Upper lobe of left lung (tissue), 6 donors: Measurements from ENCODE around the gene ZNF407. TPM values are rescaled to one million over a fixed set of nuclear protein-coding genes. Genes with fewer than 3 reads are reported as not detected.
A peak's percentile ranks its signal among the peaks of the same experiment; 100 is the strongest.

Experiments
- ATAC-seq, 2 donors: fragments of 200-7000 bp; cut with Tn5 transposase; one replicate each; pipeline ENCODE4 v1.9.1; 2022; ENCODE audit warnings: mild to moderate bottlenecking in 2 of 2, moderate library complexity in 2 of 2; ENCODE audit not compliant: low FRiP score in 2 of 2
- DNase-seq, 2 donors: peaks; one replicate each; pipeline ENCODE4 v3.0.0-alpha.2; 2019 to 2020
- H3K27ac ChIP-seq, 4 donors: fragments of 200-600 bp; sonication (generic); one replicate each; pipeline ENCODE4 v1.5.1; 2016 to 2019
- H3K27me3 ChIP-seq, 4 donors: fragments of 200-600 bp; sonication (generic); one replicate each; pipeline ENCODE4 v1.5.1; 2017 to 2019
- H3K36me3 ChIP-seq, 4 donors: fragments of 200-600 bp; sonication (generic); one replicate each; pipeline ENCODE4 v1.5.1; 2016 to 2019
- H3K4me1 ChIP-seq, 4 donors: fragments of 200-600 bp; sonication (generic); one replicate each; pipeline ENCODE4 v1.5.1; 2018 to 2019
- H3K4me3 ChIP-seq, 4 donors: fragments of 200-600 bp; sonication (generic); one replicate each; pipeline ENCODE4 v1.5.1; 2017 to 2019; ENCODE audit warnings: mild to moderate bottlenecking in 2 of 4, moderate library complexity in 1 of 4
- H3K9me3 ChIP-seq, 4 donors: fragments of 200-600 bp; sonication (generic); one replicate each; pipeline ENCODE4 v1.5.1; 2018 to 2019
- CTCF ChIP-seq, 6 experiments: fragments of 450-650 bp in 4 of 6; fragments of 200-600 bp in 2 of 6; sonication (generic) in 2 of 6; IDR thresholded peaks; one replicate each; pipeline ENCODE4 v1.5.1; 2016 to 2019; ENCODE audit warnings: antibody characterized with exemption in 6 of 6
- EP300 ChIP-seq, 4 donors: sonication (generic); formaldehyde crosslinking; IDR thresholded peaks; one replicate each; pipeline ENCODE4 v1.5.1; 2017; ENCODE audit warnings: antibody characterized with exemption in 4 of 4, control low read depth in 2 of 4
- POLR2A ChIP-seq, 4 donors: fragments of 450-650 bp; IDR thresholded peaks; one replicate each; pipeline ENCODE4 v1.5.1; 2016 to 2017; ENCODE audit warnings: antibody characterized with exemption in 4 of 4, mild to moderate bottlenecking in 2 of 4
- POLR2AphosphoS5 ChIP-seq, 2 donors: sonication (generic); formaldehyde crosslinking; IDR thresholded peaks; one replicate each; pipeline ENCODE4 v1.5.1; 2017; ENCODE audit warnings: antibody characterized with exemption in 2 of 2
- WGBS, 2 donors: methylation state at CpG; one replicate each; pipeline ENCODE4 v1.1.5; 2017 to 2018; 5-methylcytosine and 5-hydroxymethylcytosine counted together
- total RNA-seq, 6 donors: library from RNA; depleted of rRNA in 4 of 6; stranded (reverse); fragments of >200 nt in 4 of 6; gene quantifications; one replicate each; pipeline versions ENCODE4 v1.1.0 to v1.2.1, GENCODE V29; 2016 to 2021
- donor health status: DM: no; HTN: no; CAD: no; lungs with moderate emphysema.
- donor health status: DM: no; HTN: yes; CAD: no; lungs with severe emphysema.

Gene ZNF407
- total RNA-seq, 6 donors from 2014 or later, result 12.2 to 77.5 (median 17.1) TPM

GRCh38 chr18:74880706-74881278 is 283.1 kb downstream of the ZNF407 start:
- TF ChIP-seq CTCF (IDR thresholded peaks at IDR 0.05) (no peak), EP300 (IDR thresholded peaks at IDR 0.05) (no peak), POLR2A (IDR thresholded peaks at IDR 0.05) (no peak), POLR2AphosphoS5 (IDR thresholded peaks at IDR 0.05) (no peak)
- WGBS, 2 donors, result 79 to 82% methylated on average over 12 of the region's 12 CpGs

GRCh38 chr18:74892066-74892627 is 294.5 kb downstream of the ZNF407 start:
- Histone ChIP-seq H3K36me3 (peaks cover 0 to 11% (median 2%) of the 10 kb centered on the region in 4 donors), H3K4me1 (no peaks in the 10 kb centered on the region), H3K9me3 (no peaks in the 10 kb centered on the region), H3K27ac (no peak overlapping the region), H3K4me3 (no peak overlapping the region), H3K27me3 (no peaks in the 10 kb centered on the region)
- ATAC-seq (no peak), DNase-seq (no peak)
- 92 to 94% methylated on average over 11 of the region's 11 CpGs for WGBS, 2 donors
- TF ChIP-seq POLR2AphosphoS5 (IDR thresholded peaks at IDR 0.05), result no peak
- TF ChIP-seq CTCF (IDR thresholded peaks at IDR 0.05), result no peak
- no peak for TF ChIP-seq POLR2A (IDR thresholded peaks at IDR 0.05)
- no peak for TF ChIP-seq EP300 (IDR thresholded peaks at IDR 0.05)

More at GRCh38 chr18:74880706-74881278, 283.1 kb downstream of the ZNF407 start:
- H3K9me3 ChIP-seq, result no peaks in the 10 kb centered on the region
- ATAC-seq (no peak), DNase-seq (peak in 1 of 2 donors; percentile 41)
- H3K4me1 ChIP-seq, result no peaks in the 10 kb centered on the region
- peaks cover 0 to 29% (median 12%) of the 10 kb centered on the region in 4 donors for H3K36me3 ChIP-seq
- no peak overlapping the region for H3K4me3 ChIP-seq
- no peak overlapping the region for H3K27ac ChIP-seq
- no peaks in the 10 kb centered on the region for H3K27me3 ChIP-seq

- TF ChIP-seq EP300 (IDR thresholded peaks at IDR 0.05) (no peak), POLR2A (IDR thresholded peaks at IDR 0.05) (no peak), POLR2AphosphoS5 (IDR thresholded peaks at IDR 0.05) (no peak), CTCF (IDR thresholded peaks at IDR 0.05) (no peak)
- H3K36me3 ChIP-seq, result peaks cover 0 to 2% (median 0%) of the 10 kb centered on the region in 4 donors
- DNase-seq (no peak), ATAC-seq (no peak)
- peaks cover 0 to 6% (median 0%) of the 10 kb centered on the region in 4 donors for H3K4me1 ChIP-seq
- 72 to 81% methylated on average over 1 of the region's 1 CpG for WGBS, 2 donors
- no peak overlapping the region for H3K27ac ChIP-seq
- no peak overlapping the region for H3K4me3 ChIP-seq
- H3K9me3 ChIP-seq, result no peaks in the 10 kb centered on the region
- H3K27me3 ChIP-seq, result no peaks in the 10 kb centered on the region
Measured at GRCh38 chr18:74895686-74896085, 298.0 kb downstream of the ZNF407 start.

GRCh38 chr18:74896390-74896991 is 298.8 kb downstream of the ZNF407 start:
- Histone ChIP-seq H3K4me1 (peaks cover 0 to 6% (median 0%) of the 10 kb centered on the region in 4 donors), H3K27me3 (no peaks in the 10 kb centered on the region), H3K4me3 (no peak overlapping the region), H3K27ac (no peak overlapping the region), H3K9me3 (no peaks in the 10 kb centered on the region), H3K36me3 (no peaks in the 10 kb centered on the region)
- ATAC-seq (peak; percentile 12 to 61), DNase-seq (peak in 1 of 2 donors; percentile 56)
- 50 to 58% methylated on average over 4 of the region's 4 CpGs for WGBS, 2 donors
- no peak for TF ChIP-seq POLR2AphosphoS5 (IDR thresholded peaks at IDR 0.05)
- TF ChIP-seq CTCF (IDR thresholded peaks at IDR 0.05), result peak in 5 of 6 experiments; percentile 46 to 68 (median 61)
